IPS-11a (cell line): ENCODE data around the gene PRELID3B.
"Not testable (repeated sequence)": the region's sequence is repeated elsewhere in the genome, so short reads cannot be mapped to it uniquely, and the experiment has no call there.

ENCODE experiments used
- H3K4me3 ChIP-seq: one replicate; pipeline ENCODE4 v1.5.1; 2013; ENCODE audit warnings: low read depth, low read length, control low read depth

Gene PRELID3B

DNA sequence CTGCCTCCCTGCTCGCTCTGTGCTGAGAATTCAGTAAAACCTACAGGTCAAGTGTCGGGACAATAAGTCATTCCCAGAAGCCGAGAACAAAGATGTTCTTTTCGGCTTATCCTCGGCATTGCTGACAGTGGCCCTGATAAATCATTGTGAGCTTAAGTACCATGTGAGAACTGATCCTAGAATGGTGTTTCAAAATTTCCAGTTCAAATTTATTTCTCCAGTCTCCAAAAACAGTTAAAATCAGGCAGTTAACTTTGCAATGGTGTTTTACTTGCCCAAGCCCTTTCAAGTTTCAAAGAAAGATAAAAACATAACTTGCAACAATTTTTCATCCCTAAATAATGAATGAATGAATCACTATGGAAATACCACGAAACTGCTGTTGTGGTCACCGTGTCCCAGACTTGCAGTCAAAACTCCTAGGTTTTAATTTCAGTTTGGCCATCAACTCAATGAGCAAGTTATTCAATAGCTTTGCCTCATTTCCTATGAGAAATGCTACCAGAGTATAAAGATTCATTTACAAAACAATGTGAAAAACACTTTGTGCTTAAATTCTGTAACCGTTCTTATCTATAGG lies 14.8 kb downstream of the PRELID3B start:
- H3K4me3 ChIP-seq, result no peak overlapping the region

DNA sequence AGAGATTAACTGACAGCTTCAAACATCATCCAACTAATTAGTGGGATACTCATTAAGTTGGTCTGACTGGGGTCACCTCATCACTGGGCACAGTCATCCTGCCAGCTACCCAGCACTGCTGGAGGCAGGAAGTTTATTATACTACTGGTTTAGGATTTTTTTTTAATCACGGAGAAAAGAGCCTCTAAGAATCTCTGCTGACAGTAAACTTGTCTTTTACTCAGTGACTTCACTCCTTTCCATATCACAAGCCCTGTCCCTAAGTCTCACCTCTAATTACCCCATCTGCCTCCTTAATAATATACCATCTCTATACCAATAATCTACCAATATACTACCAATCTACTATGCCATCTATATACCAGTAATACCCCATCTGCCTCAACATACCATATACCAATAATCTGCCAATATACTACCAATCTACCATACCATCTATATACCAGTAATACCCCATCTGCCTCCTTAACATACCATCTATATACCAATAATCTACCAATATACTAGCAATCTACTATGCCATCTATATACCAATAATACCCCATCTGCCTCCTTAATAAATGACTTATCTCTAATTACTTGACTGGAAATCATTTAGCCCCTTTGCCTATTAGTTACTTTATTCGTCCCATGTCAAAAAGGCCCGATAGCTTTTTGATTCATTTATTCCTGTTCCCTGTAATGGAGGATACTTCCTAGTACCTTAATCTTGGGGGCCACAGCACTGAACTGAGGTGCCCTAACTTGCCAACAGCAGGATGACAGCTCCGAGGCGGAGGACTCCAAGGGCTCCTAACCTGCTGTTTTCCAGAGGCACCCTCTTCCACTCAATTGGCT lies 15.5 kb downstream of the PRELID3B start:
- no peak overlapping the region for H3K4me3 ChIP-seq

DNA sequence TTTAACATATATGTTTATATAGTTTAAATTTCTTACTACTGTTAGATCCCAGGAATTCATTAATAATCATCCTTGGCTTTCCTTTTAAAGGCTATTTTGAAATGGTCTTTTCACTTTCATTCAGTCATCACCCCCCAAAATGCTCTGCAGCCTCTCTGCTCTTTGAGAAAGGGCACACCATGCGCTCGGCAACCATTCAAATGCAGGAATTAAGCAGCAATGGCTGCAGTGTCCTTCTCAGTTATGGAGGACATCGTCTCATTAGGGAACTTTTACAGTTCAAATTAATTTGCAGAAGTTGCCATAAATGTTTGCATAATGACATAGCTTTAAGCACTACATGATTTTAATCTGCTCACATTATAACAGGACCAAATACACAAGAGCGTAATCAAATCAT lies 17.1 kb downstream of the PRELID3B start:
- no peak overlapping the region for H3K4me3 ChIP-seq

DNA sequence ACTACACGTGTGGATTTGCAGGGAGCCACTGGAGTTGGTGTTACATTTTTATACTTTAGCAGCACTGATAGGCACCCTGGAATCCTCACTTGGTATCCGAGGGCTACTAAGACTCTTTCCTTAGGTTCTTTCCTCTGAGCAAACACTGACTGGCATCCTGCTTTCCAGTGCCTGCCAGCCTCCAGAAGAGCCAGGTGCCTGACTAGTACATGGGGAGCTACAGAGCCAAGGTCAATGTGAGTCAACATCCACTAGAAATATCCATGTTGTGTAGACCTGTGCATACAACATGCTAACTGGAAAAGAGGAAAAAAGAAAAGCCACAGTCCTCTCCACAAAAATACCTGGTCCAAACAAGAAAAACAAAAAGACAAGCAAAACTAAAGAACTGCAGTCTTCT lies 17.5 kb downstream of the PRELID3B start:
- no peak overlapping the region for H3K4me3 ChIP-seq

DNA sequence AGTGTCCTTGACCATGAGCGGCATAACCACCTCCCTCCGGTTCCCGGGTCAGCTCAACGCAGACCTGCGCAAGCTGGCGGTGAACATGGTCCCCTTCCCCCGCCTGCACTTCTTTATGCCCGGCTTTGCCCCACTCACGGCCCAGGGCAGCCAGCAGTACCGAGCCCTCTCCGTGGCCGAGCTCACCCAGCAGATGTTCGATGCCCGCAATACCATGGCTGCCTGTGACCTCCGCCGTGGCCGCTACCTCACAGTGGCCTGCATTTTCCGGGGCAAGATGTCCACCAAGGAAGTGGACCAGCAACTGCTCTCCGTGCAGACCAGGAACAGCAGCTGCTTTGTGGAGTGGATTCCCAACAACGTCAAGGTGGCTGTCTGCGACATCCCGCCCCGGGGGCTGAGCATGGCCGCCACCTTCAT lies 18.5 kb downstream of the PRELID3B start:
- H3K4me3 ChIP-seq, result no peak overlapping the region

DNA sequence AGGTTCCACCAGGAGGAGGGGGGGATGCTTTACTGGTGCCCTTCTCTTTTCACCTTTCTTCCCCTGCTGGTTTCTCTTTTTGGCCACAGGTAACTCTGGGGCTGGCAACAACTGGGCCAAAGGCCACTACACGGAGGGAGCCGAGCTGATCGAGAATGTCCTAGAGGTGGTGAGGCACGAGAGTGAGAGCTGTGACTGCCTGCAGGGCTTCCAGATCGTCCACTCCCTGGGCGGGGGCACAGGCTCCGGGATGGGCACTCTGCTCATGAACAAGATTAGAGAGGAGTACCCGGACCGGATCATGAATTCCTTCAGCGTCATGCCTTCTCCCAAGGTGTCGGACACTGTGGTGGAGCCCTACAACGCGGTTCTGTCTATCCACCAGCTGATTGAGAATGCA lies 19.0 kb downstream of the PRELID3B start:
- H3K4me3 ChIP-seq, result no peak overlapping the region

DNA sequence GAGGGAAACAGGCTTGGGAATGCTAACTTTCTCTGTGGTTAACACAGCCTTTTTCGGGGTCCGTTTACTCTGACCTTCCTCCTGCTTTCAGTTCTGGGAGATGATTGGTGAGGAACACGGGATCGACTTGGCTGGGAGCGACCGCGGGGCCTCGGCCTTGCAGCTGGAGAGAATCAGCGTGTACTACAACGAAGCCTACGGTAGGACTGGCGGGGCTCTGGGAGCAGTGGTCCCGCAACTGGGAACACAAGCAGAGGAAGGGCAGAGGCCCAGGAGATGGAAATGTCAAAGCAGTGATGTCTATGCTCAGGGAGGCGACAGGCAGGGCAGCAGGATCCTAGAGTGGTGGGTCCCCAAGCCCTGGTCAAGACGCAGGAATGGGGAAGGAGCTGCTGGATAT lies 19.8 kb downstream of the PRELID3B start:
- no peak overlapping the region for H3K4me3 ChIP-seq

DNA sequence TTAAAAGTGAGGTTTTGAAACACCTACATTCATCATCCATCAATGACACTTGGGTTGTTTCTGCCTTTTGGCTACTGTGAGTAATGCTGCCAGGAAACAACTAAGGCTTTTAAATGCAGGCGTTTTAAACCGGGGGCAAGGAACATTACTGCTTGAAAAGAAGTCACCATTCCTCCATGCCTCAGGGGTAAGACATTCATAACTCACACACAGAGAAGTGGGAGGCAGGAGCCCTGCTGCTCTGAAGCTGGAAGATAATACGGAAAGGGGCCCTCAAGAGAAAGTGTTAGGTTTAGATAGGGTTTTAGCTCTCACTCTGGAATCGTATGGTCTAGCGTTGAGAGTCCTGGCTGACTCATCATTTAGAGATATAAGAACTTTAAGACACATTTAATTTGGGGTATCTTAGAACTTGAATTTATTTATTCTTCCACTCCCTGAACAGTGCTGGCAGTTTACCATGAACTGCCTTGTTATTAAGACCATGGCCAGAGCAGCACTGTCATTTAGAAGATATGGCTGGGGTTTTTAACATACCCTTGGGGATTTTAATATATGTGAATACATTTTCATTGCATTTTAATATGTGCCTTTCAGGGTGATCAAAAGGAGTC lies 21.5 kb downstream of the PRELID3B start:
- no peak overlapping the region for H3K4me3 ChIP-seq

DNA sequence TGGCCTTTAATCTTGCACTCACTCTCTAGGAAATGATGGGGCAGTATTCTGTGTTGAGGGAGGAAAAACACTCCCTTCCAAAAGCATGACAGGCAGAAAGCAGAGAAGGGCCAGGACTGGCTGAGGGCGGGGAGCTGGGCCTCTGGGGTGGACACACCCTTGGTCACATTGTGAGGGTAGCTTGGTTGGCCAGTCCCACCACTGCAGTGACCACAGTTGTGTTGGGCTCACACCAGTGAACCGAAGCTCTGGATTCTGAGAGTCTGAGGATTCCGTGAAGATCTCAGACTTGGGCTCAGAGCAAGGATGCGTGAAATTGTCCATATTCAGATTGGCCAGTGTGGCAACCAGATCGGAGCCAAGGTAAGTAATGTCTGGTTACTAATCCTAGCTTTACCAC lies 23.4 kb downstream of the PRELID3B start, which contains the start of gene TUBB1:
TUBB1 (plus strand) TSS at position 213 of the 400 bp plus-strand sequence; CDS start at position 307, 94 bp downstream.
- H3K4me3 ChIP-seq, result no peak within 1 kb of the TSS

DNA sequence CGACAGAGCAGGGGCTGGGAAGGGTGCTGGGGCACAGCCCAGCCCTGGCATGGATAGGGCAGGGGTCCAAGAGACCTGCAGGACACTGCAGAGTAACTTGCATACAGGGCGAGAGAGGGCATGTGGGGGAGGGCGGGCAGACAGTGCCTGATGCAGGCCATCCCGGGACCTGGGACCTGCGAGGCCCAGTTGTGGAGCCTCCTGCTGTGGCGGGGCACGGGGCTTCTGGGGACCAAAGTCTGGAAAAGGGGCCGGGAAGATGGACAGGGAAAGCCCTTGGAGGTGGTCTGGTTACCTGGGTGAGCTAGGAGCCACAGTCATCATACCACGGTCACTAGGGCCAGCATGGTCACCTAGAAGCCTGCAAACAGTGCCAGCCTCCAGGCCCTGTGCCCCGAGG lies 23.8 kb downstream of the PRELID3B start:
- no peak overlapping the region for H3K4me3 ChIP-seq

DNA sequence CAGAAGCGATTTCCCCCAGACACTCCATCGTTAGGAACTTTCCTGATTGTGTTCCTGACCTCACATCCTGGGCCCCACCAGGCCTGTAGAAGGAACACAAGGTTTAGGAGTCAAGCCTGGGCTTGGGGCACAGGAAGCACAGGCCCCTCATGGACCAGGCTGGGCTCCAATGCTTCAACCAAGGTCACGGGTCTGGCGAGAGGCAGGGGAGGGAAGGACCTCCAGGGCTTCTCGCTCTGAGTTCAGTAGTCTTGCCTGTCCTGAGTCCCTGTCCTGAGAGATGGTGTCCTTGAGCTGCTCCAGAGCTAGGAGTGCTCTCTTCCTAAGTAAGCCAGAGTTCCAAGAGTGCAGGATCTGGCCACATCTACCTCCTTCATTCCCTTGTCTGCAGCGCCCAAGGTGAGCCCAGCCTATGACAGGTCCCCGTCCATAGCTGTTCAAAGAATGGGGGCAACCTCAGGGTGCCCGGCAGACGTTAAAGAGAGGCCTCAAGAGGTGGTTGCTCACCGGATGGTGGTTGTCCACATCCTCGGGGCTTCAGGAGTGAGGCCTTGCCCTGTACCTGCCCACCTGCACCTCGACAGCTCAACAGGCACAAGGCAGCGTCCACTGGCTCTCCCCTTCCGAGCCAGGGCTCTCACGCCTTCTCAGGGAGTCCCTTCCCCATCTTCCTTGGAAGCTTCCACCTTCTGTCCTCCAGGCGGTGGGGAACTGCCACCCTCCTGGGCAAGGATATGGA lies 24.9 kb downstream of the PRELID3B start:
- no peak overlapping the region for H3K4me3 ChIP-seq

DNA sequence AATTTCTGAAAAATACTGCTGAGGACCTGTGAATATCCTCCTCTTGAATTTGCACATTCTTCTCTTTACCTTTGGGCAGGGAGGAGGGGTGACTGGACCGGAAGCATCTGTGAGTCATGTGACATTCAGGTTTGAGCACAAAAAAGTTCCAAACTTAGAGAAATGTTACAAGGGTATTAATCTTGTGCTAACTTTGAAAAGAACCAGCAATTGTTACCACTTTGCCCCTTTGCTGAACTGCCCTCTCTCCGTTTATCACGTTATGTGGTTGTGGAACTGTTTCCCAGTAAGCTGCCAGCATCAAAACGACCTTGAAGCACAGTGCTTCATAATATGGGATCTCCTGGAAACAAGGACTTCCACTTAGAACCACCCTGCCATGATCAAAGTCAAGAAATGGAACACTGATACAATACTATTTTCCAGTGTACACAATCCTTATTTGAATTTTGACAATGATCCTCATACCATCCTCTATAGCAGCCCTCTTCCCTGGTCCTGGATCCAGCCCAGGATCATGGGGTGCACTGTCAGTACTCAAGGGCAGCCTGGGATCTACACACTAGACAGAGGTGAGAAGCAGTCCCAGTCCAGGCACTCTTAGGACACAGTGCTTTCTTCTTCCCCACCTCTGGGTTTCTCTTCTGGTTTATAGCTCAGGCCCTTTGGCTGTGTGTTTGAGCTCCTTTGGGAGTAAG lies 25.6 kb downstream of the PRELID3B start:
- no peak overlapping the region for H3K4me3 ChIP-seq

DNA sequence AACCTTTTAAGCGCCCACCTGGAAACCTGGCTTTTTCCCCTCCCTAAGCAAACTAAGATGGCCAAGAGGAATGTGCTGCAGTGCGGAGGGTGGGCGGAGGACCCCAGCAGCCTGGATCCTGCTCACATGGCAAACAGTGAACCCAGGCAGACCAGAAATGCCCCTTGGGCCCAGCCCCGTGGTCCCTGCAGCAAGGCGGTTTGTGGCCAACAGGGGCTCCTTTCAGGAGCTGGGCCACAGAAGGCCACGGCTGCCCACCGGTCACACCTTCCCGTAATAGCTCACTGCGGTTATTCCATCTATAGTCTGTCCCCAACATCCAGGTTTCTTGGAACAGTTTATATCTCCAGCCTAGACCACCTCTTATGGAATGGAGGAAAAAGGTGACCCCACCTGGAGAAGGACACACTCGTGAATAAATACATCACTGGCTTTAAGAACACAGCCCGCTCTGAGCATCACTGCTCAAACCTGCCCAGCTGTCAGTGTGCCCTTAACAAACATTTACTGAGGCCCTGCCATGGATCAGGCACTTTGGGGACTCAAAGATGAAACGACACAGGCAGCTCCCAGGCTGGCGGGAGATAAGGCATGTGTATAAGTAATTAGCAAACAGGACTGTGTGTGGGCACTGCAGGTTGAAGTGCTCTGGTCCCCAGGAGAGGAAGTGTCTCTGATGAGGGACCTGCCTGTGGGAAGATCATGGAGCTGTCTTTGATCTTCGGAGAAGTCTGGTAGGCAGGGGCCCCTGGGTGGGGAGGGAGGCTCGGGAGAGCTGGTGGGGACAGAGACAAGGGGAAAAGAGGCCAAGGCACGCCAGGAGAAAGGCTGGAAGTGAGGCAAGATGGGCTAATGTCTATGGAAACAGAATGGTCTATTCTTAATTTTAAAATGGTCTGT lies 26.5 kb downstream of the PRELID3B start:
- H3K4me3 ChIP-seq, result no peak overlapping the region

DNA sequence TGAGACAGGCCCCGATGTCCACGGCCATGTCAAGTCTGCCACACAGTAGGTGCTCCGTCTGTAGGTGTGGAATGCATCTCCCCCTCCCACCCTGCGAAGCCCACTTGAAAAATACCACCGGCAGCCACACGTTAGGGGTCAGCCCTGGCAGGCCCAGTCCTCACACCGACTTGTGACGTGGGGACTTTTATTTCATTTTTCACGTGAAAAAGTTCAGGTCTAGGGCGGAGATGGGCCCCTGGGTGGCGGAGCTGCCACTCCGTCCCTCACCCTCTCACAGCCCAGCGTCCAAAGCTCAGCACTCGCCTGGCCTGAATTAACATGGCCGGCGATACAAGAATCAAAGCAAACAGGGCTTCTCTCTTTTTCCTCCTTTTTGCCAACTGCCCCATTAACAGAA lies 27.2 kb downstream of the PRELID3B start:
- H3K4me3 ChIP-seq, result no peak overlapping the region

DNA sequence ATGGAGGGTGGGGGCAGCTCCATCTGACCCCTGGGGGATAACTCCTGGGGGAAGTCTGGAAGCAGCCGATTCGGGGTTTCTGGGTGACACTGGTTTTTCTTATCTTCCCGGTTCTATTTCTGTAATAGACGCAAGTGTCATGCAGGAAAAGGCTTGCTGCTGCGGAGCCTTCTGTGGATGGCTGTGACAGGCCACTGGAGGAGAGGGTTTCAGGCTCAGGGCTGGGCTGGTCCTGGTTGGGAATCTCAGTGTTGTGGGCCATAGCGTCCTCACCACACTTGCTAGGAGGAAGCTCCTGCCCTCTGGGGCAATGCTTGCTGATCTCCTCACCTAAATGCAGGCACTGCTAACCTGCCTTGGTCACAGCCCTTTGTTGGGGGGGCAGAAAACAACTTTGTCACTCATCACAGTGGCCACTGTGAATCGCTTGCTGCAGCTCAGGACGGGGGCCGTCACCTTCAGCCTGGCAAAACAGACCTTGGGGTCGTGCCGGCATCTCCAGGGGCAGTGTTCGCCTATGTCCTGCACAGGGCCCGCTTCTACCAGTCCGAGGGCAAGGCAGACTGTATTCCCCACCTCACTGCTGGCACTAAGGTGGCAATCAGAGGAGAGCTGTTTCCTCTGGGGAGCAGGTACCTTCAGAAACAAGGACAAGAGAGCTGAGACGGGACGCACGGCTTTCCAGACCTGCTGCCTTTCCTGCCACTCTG lies 27.8 kb downstream of the PRELID3B start:
- H3K4me3 ChIP-seq, result no peak overlapping the region

DNA sequence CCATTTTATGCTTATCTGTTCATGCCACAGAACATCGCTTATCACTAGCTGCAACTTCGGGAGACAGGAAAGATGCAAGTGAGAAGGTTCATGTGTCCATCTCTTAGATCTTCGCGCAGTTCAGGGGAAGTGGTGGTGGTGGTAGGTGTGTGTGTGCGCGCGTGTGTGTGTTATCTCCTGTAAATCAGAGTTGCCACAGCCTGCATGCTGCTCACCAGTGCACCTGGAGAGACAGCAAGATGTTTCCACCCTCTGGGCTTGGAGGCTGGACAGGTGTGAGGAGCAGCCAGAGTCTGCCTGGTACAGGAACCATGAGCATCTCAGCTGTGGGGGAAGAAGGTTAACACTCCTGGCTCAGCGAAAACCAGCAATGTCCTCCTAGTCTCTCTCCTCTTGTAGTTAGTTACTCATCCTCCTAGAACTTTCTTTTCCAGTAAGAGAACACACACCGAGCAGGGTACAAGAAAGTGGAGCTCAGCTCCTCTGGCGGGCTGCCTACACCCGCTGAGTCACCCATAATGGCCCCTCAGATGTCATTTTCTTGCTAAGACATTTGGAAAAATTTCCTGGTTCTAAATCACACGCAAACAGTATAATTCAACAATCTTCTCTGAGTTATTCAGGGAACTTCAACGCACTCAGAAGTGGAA lies 28.5 kb downstream of the PRELID3B start:
- H3K4me3 ChIP-seq, result no peak overlapping the region

DNA sequence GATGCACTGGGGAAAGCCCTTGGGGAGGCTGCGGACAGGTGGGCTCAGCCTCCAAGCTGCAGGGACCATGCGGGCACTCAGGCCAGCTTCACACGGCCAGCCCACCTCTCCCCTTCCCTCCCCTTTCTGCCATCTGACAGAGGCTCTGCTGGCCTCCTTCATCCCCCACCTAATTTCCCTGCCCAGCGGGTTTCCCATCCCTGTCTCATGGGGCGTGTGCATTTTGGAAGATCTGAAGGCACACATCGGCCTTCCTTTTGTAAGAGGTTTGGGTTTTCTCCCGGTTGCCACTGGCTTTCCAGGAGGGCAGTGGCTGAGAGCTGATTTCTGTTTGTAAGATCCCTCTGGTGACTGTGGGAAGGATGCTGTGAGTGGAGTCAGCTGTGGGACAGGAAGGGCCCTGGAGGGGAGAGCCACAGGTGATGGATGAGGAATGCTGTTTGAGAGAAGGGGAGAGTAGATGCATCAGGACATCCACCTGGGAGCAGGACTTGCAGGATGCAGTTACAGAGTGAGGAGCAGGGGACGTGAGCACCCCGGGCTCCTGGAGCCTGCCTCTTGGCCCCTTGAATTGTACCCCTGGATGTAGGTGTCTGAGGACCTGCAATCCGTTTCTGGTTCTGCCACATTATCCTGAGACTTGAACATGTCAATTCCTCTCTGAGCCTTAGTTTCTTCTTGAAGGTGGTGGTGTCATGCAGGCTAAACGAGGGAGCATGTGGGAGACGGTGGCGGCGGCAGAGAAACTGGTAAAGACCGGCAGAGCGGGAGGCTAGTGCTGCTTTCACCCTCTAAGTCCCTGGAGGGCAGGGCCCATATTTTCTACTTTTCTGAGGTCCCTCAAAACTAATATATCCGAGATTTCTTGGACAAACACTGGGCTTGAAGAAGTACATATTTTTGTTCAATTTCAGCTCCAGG lies 29.3 kb downstream of the PRELID3B start:
- no peak overlapping the region for H3K4me3 ChIP-seq

DNA sequence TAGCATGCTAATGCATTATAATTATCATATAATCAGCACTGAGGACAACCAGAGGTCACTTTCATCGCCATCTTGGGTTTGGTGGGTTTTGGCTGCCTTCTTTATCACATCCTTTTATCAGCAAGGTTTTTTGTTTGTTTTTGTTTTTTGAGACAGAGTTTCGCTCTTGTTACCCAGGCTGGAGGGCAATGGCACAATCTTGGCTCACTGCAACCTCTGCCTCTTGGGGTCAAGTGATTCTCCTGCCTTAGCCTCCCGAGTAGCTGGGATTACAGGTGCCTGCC lies 30.8 kb downstream of the PRELID3B start:
- H3K4me3 ChIP-seq, result not testable (repeated sequence)
